GM12873 (cell line): Measurements from ENCODE around the gene NID1.

Experiments
- TF ChIP-seq, protein P1 (sequence below): IDR thresholded peaks from 2 replicates; pipeline ENCODE4 v1.5.1; 2012; ENCODE audit warnings: low read depth, mild to moderate bottlenecking, moderate library complexity, low read length, control low read depth; ENCODE audit not compliant: insufficient read depth; ENCODE audit errors: missing control alignments

The NID1 gene

DNA sequence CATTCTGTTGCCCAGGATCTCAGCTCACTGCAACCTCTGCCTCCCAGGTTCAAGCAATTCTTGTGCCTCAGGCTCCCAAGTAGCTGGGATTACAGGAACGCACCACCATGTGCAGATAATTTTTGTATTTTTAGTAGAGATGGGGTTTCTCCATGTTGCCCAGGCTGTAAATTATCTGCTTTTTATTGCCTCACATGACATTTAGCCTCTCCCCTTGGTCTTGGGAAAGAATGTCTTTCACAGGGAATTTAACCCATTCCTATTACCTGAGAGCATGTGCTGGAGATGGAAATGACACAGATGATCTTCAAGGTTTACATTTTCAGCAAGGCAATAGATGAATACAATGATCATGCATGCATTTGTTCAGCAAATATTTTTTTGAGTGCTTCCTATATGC is 75.8 kb downstream of the NID1 start:
- TF ChIP-seq, protein P1, sequence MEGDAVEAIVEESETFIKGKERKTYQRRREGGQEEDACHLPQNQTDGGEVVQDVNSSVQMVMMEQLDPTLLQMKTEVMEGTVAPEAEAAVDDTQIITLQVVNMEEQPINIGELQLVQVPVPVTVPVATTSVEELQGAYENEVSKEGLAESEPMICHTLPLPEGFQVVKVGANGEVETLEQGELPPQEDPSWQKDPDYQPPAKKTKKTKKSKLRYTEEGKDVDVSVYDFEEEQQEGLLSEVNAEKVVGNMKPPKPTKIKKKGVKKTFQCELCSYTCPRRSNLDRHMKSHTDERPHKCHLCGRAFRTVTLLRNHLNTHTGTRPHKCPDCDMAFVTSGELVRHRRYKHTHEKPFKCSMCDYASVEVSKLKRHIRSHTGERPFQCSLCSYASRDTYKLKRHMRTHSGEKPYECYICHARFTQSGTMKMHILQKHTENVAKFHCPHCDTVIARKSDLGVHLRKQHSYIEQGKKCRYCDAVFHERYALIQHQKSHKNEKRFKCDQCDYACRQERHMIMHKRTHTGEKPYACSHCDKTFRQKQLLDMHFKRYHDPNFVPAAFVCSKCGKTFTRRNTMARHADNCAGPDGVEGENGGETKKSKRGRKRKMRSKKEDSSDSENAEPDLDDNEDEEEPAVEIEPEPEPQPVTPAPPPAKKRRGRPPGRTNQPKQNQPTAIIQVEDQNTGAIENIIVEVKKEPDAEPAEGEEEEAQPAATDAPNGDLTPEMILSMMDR = no peak

DNA sequence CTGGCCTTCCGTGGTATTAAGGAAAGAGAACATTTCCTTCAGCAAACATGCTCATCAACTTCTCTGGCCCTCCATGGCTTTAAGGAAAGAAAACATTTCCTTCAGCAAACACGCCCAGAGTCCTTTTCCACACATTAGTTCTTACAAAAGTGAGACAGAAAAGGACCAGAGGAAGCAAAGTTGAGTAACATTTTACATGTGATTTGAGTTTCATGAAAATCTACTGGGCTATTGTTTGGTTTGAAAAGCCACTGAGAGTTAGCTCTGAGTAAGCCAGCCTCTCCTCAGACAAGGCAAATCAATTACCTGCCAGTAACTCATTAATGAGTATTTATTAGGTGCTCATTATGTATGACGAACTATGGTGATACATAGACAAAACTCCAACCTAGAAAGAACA is 78.0 kb downstream of the NID1 start:
- TF ChIP-seq, protein P1 = no peak

DNA sequence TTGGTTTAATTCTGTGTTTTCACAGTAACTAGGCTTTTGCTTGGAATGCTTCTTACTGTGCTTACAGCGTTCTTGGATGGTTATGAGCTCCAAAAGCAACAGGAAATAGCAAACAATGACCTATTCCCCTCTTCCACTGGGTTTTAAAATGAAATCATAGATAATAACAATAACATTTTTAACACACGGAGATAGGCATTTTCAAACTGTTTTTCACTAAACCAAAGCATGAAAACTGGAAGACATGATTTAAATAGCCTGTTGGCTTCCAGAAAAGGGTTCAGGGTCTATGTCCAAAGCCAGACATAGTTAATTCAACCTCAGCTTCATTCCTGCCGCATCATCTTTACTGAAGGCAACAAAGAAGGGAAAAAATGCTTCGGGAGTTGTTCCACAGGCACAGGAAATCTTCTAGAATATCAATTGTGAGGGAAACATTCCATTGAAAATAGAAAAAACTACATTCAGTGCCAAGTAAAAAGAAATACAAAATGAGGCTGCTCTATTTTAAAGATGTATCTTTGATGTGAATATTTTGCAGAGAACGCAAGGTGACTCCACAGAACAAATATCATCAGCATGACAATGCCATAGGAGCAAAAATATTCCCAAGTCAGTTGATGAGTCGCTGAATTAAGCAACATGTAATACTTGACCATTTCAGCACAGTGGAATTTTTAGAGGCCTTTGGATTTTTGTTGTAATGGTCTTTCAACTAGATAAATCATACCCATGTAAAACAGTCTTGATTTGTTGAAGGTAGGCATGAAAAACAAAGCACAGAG is 80.7 kb downstream of the NID1 start:
- TF ChIP-seq, protein P1 = no peak

GRCh38 chr1:235980976-235981375 is 83.9 kb downstream of the NID1 start:
- TF ChIP-seq, protein P1 = no peak

- TF ChIP-seq, protein P1 = no peak
These were observed 85.1 kb downstream of the NID1 start for GRCh38 chr1:235979716-235980333.

GRCh38 chr1:235979176-235979575 is 85.7 kb downstream of the NID1 start:
- TF ChIP-seq, protein P1 = no peak

- TF ChIP-seq, protein P1 = no peak
These were observed 88.4 kb downstream of the NID1 start for GRCh38 chr1:235976490-235976889.
